Kidney (tissue), 14 donors: Measurements from ENCODE around the gene USO1. TPM values are rescaled to one million over a fixed set of nuclear protein-coding genes. Genes with fewer than 3 reads are reported as not detected.

Source experiments
- DNase-seq, 5 donors: peaks; one replicate each; pipeline ENCODE4 v3.0.0-alpha.2; 2013 to 2020
- FAIRE-seq: peaks from 2 replicates; lab custom pipeline; 2012; peaks lifted over from hg19 to GRCh38; lab: Jason Lieb, UNC
- H3K27ac ChIP-seq, 2 donors: one replicate each; pipeline ENCODE4 v1.7.0; 2013; ENCODE audit warnings: low read depth in 2 of 2, low read length in 2 of 2, inconsistent platforms in 1 of 2
- H3K27me3 ChIP-seq: one replicate; pipeline ENCODE4 v1.7.1; 2013; ENCODE audit warnings: low read length, inconsistent platforms; ENCODE audit not compliant: control insufficient read depth, insufficient read depth
- H3K36me3 ChIP-seq, 3 donors: one replicate each; pipeline versions ENCODE4 v1.7.0 to v1.7.1; 2013; ENCODE audit warnings: low read length in 3 of 3, control low read depth in 1 of 3, inconsistent platforms in 1 of 3; ENCODE audit not compliant: insufficient read depth in 3 of 3, control insufficient read depth in 2 of 3
- H3K4me1 ChIP-seq, 3 donors: one replicate each; pipeline versions ENCODE4 v1.7.0 to v1.7.1; 2013; ENCODE audit warnings: low read length in 3 of 3, inconsistent platforms in 1 of 3, low read depth in 1 of 3; ENCODE audit not compliant: control insufficient read depth in 2 of 3, insufficient read depth in 2 of 3
- H3K4me3 ChIP-seq, 3 donors: one replicate each; pipeline versions ENCODE4 v1.7.0 to v1.8.1; 2013; ENCODE audit warnings: low read length in 3 of 3, control low read depth in 1 of 3, inconsistent platforms in 1 of 3
- H3K9ac ChIP-seq, 3 donors: one replicate each; pipeline versions ENCODE4 v1.7.0 to v1.7.1; 2013; ENCODE audit warnings: low read length in 3 of 3, control low read depth in 1 of 3, inconsistent platforms in 1 of 3
- H3K9me3 ChIP-seq, 3 donors: one replicate each; pipeline versions ENCODE4 v1.7.0 to v1.7.1; 2013; ENCODE audit warnings: low read length in 3 of 3, control low read depth in 1 of 3, inconsistent platforms in 1 of 3; ENCODE audit not compliant: control insufficient read depth in 2 of 3, insufficient read depth in 1 of 3
- CTCF ChIP-seq: IDR thresholded peaks from 3 replicates; pipeline ENCODE4 v1.5.1; 2012; ENCODE audit warnings: mild to moderate bottlenecking, moderate library complexity, borderline replicate concordance; ENCODE audit not compliant: insufficient read depth; ENCODE audit errors: extremely low read depth
- intact Hi-C: fragments of 100-400 bp; cut with DNase I; formaldehyde crosslinking; loops from one replicate; pipeline ENCODE4 v1.11.1; 2022
- polyA plus RNA-seq: library from polyadenylated mRNA; stranded (reverse); fragments of 350-450 nt; fragmentation: Illumina TruSeq; extraction: RNeasy Lipid Tissue Mini Kit (QIAGEN cat#74804); gene quantifications from one replicate; pipeline ENCODE4 v1.2.3, GENCODE V29; 2014; ENCODE audit warnings: low read depth, low replicate concordance; ENCODE audit not compliant: insufficient read depth
- total RNA-seq: library from RNA; stranded (reverse); fragmentation: NEBNext Ultra II Directional; extraction: Animal tissue kit (Norgen Biotek cat#: 25700); gene quantifications from one replicate; pipeline ENCODE4 v1.2.1, GENCODE V29; 2021
- donor health status: control.
- donor health status: control.
- donor health status: control.
- donor health status: control.
- donor health status: control.
- donor health status: DM: yes; HTN: yes; CAD: no.
- donor health status: Normal renal cell carcinoma (clear cell type).

USO1 gene
- total and polyA plus RNA-seq, 2 donors from 2014 or later = 23.2 to 49.6 TPM

GRCh38 chr4:75696071-75696470 is 28.3 kb upstream of the USO1 start:
- intact Hi-C loops = no loop called here
- DNase-seq (peak in 3 of 5 donors; percentile 30 to 33 (median 32)), FAIRE-seq (no peak)
- Histone ChIP-seq H3K36me3 (no peaks in the 10 kb centered on the region), H3K27ac (no peak overlapping the region), H3K27me3 (no peaks in the 10 kb centered on the region), H3K9ac (no peak overlapping the region), H3K9me3 (no peaks in the 10 kb centered on the region), H3K4me3 (no peak overlapping the region), H3K4me1 (no peaks in the 10 kb centered on the region)
- no peak for TF ChIP-seq CTCF

GRCh38 chr4:75696581-75696980 is 27.8 kb upstream of the USO1 start:
- no peaks in the 10 kb centered on the region for H3K27me3 ChIP-seq
- intact Hi-C loops = no loop called here
- no peak for FAIRE-seq
- no peaks in the 10 kb centered on the region for H3K9me3 ChIP-seq
- H3K27ac ChIP-seq = no peak overlapping the region
- H3K4me1 ChIP-seq = no peaks in the 10 kb centered on the region
- no peak overlapping the region for H3K9ac ChIP-seq
- no peaks in the 10 kb centered on the region for H3K36me3 ChIP-seq
- no peak for TF ChIP-seq CTCF
- H3K4me3 ChIP-seq = no peak overlapping the region
- no peak for DNase-seq

DNA sequence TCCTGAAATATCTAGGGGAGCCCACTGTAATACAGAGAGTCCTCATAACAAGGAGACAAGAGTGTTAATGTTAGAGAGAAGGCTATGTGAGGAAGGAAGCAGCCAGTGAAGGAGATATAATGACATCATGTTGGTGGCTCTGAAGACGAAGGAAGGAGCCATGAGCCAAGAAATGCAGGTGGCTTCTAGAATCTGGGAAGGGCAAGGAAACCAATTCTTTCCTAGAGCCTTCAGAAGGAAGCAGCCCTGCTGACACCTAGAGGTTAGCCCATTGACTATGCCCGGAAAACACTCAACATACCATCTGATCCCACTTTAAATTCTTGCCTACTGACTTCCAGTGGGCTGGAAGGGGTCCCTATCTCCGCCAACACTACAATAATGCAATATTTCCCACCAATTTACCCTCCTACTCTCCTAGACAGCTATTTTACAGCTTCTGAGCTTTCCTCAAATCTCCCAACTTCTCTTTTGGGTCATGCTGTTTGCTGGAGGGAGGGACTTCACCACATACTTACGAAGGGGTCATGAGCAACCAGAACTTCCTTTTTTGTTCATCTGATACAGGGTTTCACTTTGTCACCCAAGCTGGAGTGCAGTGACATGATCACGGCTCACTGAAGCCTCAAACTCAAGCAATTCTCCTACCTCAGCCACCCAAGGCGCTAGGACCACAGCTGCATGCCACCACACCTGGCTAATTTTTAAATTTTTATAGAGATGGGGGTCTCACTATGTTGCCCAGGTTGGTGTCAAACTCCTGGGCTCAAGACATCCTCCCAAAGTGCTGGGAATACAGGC is 26.0 kb upstream of the USO1 start:
- FAIRE-seq (no peak), DNase-seq (no peak)
- TF ChIP-seq CTCF = no peak
- H3K9ac ChIP-seq = no peak overlapping the region
- no peaks in the 10 kb centered on the region for H3K9me3 ChIP-seq
- no peaks in the 10 kb centered on the region for H3K36me3 ChIP-seq
- intact Hi-C loops = no loop called here
- no peak overlapping the region for H3K4me3 ChIP-seq
- H3K27me3 ChIP-seq = no peaks in the 10 kb centered on the region
- peaks cover 0 to 8% (median 0%) of the 10 kb centered on the region in 3 donors for H3K4me1 ChIP-seq
- H3K27ac ChIP-seq = peak overlapping the region in 1 of 2 donors; percentile 14

- FAIRE-seq (no peak), DNase-seq (no peak)
- H3K36me3 ChIP-seq = no peaks in the 10 kb centered on the region
- no peaks in the 10 kb centered on the region for H3K9me3 ChIP-seq
- intact Hi-C loops = no loop called here
- H3K9ac ChIP-seq = no peak overlapping the region
- H3K27ac ChIP-seq = no peak overlapping the region
- H3K27me3 ChIP-seq = no peaks in the 10 kb centered on the region
- TF ChIP-seq CTCF = no peak
- no peak overlapping the region for H3K4me3 ChIP-seq
- H3K4me1 ChIP-seq = peaks cover 0 to 8% (median 0%) of the 10 kb centered on the region in 3 donors
Measured at GRCh38 chr4:75698963-75699228, 25.5 kb upstream of the USO1 start.
